GM21723 (cell line): ENCODE results near the gene DOCK6.
"Not testable (repeated sequence)": the region's sequence is repeated elsewhere in the genome, so short reads cannot be mapped to it uniquely, and the experiment has no call there.

Experiments
- ATAC-seq: cut with Tn5 transposase; IDR thresholded peaks from one replicate; pipeline ENCODE4 v1.9.1; 2021; ENCODE audit warnings: mild to moderate bottlenecking, moderate library complexity; ENCODE audit not compliant: unreplicated experiment

DOCK6 gene

DNA sequence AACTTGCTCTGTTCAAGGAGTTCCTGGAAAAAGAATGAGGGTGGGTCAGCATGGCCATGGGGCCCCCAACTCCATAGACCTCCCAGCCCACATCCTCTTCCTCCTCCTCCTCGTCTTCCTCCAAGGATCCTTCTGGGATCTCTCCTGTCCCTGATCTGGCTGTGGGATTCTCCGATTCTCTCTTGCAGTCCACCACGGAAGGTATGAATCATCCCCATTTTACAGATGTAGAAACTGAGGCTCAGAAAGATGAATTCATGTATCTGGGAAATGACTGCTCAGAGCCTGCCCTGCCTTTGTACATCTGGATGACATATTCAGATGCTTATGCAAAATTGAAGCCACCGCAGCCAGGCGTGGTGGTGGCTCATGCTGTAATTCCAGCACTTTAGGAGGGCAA, 62.8 kb downstream of the DOCK6 start:
- ATAC-seq, result no peak

DNA sequence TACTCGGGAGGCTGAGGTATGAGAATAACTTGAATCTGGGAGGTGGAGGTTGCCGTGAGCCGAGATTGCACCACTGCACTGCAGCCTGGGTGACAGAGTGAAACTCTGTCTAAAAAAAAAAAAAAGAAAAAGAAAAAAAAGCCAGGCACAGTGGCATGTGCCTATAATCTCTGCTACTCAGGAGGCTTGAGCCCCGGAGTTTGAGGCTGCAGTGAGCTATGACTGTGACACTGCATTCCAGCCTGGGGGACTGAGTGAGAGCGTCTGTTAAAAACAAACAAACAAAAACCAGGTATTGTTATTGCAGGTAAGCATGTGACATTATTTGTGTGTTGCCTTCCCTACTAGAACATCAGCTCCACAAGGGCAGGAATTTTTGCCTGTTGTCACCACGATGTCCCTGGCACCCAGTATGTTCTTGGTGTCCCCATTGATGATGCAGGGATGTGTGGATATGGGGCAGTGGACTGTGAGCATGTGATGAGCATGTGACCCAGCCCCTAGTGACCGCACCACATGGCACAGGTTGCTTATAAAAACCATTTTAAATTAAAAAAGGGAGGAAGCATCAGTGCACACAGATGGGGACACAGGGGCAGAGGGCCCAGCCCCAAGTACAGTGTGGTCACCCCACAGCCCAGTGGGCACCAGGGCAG, 63.4 kb downstream of the DOCK6 start:
- no peak for ATAC-seq

DNA sequence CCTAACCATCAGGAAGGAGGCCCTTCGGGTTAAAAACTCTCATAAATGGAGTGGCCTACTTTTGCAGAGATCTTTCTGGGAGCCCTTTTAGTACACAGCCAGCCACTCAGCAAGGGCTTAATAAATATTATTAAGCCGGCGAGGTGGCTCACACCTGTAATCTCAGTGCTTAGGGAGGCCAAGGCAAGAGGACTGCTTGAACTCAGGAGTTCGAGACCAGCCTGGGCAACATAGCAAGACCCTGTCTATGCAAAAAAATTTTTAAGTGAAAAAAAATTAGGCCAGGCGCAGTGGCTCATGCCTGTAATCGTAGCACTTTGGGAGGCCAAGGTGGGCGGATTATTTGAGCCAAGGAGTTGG, 64.2 kb downstream of the DOCK6 start:
- ATAC-seq, result no peak

DNA sequence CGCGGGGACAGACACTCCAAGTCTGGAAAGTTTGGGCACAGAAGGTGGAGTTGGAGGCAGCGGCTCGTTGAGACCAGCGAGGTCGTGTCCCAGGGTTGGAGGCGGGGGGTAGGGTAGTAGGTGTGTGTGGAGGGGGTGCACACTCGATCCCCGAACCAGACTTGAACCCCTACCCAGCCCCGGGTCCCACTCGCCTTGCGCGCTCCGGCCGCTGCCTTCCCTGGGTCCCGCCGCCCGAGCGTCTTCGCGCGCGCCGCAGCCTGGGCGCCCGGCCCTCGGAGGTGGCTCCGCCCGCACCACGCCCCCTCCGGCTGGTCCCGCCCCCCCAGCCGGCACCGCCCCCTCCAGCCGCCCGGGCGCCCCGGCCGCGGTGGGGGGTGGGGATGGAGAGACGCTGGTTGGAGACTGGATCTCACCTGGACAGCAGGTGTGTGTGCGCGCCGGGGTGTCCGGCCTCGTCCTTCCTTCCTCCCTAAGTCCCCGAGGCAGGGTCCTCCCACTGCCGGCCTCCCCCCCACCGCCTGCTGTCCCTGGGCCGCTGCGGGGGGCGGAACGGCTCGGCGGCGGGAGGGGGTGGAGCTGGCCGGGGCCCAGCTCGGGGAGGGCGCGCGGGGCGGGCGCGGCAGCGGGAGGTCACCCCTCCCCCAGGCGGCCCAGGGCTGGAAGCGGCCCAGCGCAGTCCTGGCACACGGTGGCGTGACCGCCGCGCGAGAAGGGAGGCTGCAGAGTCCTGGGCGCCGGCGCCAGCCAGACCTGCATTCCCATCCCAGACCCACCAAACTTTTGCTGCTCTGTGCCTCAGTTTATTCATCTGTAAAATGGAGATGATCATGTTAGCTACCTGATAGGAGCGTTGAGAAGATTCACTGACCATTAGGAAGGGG, 64.8 kb downstream of the DOCK6 start, which contains the start of gene KANK2:
Gene KANK2, minus strand, starts transcription at position 255 of the 884 bp plus-strand sequence. CDS start 3,034 bp downstream, outside the sequence.
- ATAC-seq, result peak; percentile 77

DNA sequence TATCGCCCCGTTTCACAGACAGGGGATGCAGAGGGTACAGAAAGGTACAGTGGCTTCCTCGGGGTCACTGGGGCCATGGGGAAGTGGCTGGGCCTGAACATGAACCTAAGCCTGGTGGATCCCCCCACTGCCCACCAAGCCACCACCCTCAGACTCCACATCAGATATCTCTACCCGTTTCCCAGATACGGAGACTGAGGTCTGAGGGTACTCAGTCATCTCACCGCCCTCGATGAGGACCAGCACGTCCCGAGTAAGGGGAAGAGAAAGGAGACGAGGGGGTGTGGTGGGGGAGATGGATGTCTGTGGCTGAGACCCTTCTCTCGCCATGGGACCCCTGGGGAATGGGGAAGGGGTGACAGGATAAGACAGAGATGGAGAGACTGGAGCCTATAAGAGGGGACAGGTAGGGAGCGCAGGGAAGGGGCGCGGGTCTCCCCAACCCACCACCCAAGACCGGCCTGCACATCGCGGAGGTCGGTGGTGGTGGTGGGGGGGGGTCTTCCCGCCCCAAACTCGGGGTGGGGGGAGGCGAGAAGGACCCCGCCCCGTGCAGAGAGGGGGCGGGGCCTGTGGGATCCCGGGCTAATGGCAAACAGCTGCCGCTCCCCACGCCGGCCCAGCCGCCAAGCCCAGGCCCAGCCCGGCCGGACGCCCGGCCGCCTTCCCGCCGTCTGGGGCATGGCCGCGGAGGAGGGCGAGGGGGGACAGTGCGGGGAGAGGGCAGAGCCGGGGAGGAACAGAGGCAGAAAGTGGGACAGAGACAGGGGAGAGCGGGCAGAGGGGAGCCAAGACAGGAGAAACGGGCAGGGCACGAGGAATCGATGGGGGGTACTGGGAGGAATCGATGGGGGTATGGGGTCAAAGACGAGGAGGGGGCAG, 65.7 kb downstream of the DOCK6 start:
- no peak for ATAC-seq

DNA sequence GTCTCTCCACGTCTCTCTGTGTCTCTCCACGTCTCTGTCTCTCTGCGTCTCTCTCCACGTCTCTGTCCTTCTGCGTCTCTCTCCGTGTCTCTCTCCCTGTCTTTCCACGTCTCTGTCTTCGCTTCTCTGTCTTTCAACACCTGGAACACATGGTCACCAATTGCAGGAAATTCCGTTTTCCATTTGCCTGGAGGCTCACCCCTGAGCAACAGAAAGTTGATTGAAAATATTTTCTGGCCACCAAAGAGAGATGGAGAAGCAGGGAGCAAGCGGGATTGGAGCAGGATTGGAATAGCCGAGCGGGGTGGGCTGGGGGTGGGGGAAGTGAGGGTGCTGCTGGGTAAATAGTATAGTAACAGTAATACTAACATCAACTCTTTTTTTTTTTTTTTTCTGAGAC, 66.6 kb downstream of the DOCK6 start:
- no peak for ATAC-seq

DNA sequence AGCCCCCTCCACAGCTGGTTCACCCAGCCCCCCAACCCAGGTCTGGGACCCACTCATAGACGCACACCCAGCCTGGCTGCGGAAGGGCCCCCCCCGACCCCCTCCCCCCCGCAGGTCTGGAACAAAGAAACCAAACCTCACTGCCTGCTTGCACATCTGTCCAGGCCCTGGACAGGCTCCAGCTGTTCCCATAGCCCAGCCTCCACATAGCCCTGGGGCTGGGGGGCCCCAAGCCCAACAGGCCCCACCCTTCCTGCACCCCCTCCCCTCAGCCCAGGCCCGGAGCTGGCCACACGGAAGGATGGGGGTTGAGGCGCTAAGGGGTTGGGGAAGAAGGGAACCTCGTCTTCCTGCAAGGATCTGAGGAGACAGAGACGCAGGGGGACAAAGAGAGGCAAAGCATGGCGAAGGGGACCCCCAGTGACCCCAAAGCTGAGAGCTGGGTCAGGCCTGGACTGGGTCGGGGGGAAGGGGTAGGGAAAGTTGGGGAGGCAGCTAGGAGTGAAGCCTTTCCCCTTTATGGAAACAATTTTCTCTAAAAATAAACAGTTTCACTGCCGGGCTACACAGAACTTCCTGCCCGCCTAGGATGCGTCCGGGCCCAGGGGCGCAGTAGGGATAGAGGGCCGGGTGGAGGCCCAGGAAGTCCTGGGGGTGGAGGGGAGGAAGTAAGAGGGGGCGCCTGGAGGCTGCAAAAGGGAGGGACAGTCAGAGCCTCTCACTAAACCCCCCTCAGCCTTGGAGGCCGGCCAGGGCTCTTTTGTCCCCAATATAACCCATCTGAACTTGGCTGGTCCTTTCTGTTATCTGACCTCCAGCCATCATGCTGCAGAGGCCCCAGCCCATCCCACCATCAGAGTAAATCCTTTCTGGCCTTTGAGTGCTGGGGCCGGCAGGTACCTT, 67.4 kb downstream of the DOCK6 start:
- ATAC-seq, result no peak

DNA sequence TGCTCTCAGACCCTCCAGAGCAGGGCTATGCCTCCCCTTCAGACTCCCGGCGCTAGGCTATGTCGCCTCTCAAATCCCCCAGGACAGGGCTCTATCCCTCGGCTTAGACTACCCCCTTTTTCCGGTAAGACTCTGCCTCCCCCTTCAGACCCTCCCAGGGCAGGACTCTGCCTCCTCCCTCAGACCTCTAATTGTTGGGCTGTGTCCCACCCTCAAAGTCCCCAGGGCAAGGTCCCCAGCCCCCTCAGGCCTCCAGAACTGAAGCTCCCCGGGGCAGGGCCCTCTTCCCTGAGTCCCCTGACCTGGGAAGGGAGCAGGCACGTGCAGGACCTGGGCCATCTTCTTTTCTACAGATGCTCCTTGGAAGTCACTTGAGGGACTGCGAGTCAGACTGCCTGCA, 68.2 kb downstream of the DOCK6 start:
- no peak for ATAC-seq

DNA sequence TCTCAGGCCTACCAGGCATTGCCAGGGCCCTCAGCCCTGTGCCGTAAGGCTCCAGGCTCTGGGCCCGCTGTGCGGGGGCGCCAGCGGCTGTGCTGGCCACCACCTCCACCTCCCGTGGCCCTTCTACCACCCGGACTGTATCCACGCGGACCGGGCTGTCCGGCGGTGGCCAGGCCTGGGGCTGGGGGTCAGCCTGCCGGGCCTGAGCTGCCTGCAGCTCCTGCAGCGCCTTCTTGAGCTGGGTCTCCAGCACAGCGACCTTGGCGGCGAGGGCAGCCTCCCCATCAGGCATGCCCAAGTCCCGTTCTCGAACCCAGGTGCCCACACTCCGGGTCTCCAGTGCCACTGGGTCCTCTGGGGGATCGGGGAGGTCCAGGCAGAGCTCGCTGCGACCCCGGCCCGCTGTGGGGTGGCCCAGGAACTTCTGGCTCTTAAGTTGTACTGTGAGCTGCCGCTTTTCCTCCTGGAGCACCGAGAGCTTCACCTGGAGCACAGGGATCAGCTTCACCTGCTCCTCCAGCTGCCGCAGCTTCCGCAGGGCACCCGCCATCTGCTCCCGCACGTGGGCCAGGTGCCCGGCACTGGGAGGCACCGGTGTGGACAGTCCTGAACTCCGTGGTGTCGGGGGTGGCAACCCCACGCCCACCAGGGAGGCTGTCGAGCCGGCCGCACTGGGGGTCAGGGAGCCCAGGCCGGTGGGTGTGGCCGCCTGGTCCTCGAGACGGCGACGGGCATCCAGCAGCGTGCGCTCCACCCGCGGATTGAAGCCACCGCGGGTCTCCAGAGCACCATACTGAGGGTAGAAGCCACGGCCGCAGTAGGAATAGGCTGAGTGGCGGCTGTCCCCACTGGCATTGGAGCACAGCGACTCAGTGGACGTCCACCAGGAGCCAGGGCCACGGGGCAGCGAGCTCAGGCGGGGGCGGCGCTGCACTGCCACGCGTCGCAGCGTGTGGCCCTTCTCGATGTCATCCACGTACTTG, 69.1 kb downstream of the DOCK6 start:
- no peak for ATAC-seq

DNA sequence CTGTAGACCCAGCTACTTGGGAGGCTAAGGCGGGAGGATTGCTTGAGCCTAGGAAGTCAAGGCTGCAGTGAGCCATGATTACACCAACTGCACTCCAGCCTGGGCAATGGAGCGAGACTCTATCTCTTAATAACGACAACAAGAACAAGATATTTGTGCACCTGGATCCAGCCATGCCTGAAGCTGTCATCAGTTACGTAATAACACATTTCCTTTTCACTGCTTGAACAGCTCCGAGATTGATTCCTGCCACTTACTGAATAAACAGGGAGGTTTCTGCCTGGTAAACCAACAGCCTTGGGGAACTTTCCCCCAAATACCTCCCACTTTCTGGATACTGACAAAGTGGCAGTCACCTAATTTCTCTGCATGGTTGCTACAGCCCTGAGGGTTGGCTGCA, 70.4 kb downstream of the DOCK6 start:
- ATAC-seq, result no peak

DNA sequence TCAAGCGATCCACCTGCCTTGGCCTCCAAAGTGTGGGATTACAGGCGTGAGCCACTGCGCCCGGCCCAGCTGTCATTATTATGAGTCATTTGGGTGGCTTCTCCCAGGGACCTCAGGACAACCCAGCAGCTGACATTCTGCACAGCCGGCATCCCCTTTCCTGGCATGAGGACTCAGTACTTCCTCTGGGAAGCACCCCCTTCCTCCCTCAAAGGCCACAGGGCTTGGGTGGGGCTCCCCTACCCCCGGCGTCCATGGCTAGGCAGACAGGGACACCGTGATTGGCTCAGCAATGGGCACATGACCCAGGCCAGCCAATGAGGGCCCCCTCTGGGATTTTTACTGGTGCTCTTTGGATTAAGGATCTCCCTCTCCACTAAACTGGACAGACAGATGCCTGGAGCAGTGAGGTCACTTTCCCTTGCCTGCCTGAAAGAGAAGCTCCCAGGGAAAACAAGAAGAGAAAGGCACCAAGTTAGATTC, 71.0 kb downstream of the DOCK6 start:
- ATAC-seq, result no peak

DNA sequence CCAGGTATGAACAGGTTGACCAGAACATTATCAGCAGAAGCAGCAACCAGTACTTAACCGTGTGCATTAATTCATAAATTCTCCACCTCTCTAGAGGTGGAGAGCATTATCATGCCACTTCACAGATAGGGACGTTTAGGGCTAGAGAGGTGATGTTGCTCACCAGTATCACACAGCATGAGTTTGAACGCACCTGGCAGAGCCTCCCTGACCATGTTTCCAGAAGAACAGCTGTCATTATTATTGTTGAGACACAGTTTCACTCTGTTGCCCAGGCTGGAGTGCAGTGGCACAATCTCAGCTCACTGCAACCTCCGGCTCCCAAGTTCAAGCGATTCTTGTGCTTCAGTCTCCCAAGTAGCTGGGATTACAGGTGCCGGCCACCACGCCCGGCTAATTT, 71.8 kb downstream of the DOCK6 start:
- no peak for ATAC-seq

DNA sequence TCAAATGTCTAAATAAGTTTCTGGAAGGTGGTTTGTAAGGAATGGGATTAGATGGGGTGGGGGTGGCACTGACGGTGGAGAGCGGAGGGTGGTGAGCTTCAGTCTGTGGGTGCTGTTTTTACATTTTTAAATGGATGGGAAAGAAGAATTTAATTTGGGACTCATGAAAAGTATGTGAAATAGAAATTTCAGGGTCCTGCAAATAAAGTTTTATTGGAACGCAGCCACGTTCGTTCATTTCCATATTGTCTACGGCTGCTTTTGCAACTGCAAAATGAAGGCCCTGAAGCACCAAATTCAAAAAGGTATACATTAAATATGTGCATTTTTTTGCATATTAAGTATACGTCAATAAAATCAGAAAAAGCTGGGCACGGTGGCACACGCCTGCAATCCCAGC, 74.9 kb downstream of the DOCK6 start:
- ATAC-seq, result no peak

DNA sequence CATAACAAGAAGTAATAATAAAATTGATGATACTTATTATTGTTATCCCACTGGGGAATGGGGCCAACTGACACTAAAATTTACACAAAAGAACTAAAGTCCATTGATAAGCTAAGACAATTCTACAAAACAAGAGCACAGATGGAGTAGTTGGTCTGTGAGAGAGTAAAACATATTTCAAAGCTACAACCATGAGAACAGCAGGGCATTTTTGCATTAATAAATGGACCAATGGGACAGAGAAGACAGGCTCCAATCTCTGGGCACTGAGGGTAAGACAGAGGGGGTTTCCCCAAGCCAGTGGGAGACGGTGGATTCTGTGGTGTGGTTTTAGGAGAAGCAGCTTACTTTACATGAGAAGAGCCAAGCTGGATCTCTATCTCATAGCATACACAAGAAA, 79.3 kb downstream of the DOCK6 start:
- no peak for ATAC-seq

DNA sequence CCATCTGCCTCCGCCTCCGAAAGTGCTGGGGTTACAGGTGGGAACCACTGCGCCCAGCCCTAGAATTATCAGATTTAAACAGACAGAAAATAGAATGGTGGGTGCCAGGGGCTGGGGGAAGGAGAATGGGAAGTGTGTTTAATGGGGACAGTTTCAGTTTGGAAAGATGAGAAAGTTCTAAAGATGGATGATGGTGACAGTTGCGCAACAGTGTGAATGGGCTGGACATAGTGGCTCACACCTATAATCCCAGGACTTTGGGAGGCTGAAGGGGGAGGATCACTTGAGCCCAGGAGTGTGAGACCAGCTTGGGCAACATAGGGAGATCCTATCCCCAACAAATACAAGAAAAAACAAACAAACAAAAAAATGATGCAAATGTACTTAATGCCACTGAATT, 80.8 kb downstream of the DOCK6 start:
- no peak for ATAC-seq

DNA sequence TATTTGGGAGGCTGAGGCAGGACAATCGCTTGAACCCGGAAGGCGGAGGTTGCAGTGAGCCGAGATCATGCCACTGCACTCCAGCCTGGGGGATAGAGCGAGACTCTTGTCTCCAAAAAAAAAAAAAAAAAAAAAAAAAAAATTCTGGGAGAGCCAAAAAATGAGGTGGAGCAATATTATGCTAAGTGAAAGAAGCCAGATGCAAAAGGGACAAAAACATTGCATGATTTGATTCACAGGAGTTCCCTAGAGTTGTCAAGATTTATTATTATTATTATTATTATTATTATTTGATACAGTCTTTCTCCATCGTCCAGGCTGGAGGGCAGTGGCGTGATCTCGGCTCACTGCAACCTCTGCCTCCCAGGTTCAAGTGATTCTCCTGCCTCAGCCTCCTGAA, 81.3 kb downstream of the DOCK6 start:
- ATAC-seq, result not testable (repeated sequence)

DNA sequence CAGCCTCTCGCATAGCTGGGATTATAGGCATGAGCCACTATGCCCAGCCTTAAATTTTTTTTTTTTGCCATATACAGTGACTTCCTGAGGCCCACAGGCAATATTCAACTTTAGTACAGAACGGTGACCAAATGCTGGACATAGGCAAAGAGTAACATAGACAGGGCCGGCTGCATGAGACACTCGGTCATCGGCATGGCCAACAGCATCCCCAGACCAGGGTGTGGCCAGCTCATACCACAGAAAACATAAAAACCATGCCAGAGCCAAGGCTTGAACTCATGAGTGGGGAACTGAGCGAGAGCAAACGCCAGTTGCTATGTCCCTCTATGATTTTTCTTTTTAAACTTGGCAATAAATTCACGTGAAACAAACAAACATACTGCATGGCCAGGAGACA, 82.0 kb downstream of the DOCK6 start:
- ATAC-seq, result no peak

DNA sequence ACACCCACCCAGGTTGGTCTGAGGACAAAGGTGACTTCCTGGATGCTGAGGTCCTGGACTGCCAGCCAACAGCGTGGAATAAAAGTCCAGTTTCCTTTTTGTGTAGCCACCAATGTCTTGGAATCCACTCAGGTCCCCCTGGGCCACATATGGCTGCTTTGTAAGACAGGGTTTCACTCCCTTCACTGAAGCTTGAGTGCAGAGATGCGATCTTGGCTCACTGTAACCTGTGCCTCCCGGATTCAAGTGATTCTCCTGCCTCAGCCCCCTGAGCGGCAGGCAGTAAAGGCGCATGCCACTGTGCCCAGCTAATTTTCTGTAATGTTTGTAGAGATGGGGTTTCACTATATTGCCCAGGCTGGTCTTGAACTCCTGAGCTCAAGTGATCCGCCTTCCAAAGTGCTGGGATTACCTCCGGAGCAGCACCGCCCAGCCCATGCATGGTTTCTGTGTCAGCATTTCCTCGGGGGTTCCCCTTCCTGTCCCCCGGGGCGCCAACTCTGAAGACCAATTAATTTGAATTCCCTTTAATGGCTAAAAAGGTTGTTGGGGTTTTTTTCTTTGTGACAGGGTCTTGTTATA, 82.5 kb downstream of the DOCK6 start:
- ATAC-seq, result peak; percentile 70

DNA sequence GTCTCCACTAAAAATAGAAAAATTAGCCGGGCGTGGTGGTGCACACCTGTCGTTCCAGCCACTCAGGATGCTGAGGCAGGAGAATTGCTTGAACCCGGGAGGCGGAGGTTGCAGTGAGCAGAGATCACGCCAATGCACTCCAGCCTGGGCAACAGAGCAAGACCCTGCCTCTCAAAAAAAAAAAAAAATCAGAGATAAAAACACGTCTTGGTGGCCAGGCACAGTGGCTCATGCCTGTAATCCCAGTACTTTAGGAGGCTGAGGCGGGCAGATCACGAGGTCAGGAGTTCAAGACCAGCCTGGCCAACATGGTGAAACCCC, 83.2 kb downstream of the DOCK6 start:
- not testable (repeated sequence) for ATAC-seq
